KOPT-K1 (cell line): ENCODE measurements around the gene BIRC6.

Experiments
- H3K27ac ChIP-seq: fragments of 200-600 bp; sonication (generic); 2 replicates; pipeline ENCODE4 v1.5.1; 2016; ENCODE audit warnings: antibody characterized with exemption, mild to moderate bottlenecking, low read depth, low read length; ENCODE audit not compliant: poor library complexity, severe bottlenecking
- H3K36me3 ChIP-seq: fragments of 200-600 bp; sonication (generic); 2 replicates; pipeline ENCODE4 v1.5.1; 2017; ENCODE audit warnings: antibody characterized with exemption, mild to moderate bottlenecking, low read length, moderate library complexity; ENCODE audit not compliant: insufficient read depth
- H3K9me3 ChIP-seq: fragments of 200-600 bp; sonication (generic); 2 replicates; pipeline ENCODE4 v1.5.1; 2017; ENCODE audit warnings: antibody characterized with exemption, low read length, mild to moderate bottlenecking; ENCODE audit not compliant: insufficient read depth, poor library complexity, severe bottlenecking

The BIRC6 gene

DNA sequence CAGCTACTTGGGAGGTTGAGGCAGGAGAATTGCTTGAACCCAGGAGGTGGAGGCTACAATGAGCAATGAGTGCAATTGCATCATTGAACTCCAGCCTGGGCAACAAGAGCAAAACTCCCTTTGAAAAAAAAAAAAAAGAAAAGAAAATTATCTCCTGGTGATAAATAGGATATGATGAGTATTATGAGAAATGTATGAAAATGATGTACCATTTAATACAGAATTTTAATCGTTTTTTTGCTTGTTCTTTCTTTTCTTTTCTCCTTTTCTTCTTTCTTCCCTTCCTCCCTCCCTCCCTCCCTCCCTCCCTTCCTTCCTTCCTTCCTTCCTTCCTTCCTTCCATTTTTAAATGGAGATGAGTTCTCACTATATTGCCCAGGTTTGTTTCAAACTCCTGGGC is 311.4 kb downstream of the BIRC6 start:
- Histone ChIP-seq H3K36me3 (peaks cover 35% of the 10 kb centered on the region), H3K27ac (no peak overlapping the region), H3K9me3 (no peaks in the 10 kb centered on the region)
